Measurements from ENCODE around the gene ANXA6.

Gene ANXA6

GRCh38 chr5:151081431-151082281 lies 75.9 kb downstream of the ANXA6 start:
- no peak for DNase-seq (ENCODE audit: low read depth in 2 of 2)

DNA sequence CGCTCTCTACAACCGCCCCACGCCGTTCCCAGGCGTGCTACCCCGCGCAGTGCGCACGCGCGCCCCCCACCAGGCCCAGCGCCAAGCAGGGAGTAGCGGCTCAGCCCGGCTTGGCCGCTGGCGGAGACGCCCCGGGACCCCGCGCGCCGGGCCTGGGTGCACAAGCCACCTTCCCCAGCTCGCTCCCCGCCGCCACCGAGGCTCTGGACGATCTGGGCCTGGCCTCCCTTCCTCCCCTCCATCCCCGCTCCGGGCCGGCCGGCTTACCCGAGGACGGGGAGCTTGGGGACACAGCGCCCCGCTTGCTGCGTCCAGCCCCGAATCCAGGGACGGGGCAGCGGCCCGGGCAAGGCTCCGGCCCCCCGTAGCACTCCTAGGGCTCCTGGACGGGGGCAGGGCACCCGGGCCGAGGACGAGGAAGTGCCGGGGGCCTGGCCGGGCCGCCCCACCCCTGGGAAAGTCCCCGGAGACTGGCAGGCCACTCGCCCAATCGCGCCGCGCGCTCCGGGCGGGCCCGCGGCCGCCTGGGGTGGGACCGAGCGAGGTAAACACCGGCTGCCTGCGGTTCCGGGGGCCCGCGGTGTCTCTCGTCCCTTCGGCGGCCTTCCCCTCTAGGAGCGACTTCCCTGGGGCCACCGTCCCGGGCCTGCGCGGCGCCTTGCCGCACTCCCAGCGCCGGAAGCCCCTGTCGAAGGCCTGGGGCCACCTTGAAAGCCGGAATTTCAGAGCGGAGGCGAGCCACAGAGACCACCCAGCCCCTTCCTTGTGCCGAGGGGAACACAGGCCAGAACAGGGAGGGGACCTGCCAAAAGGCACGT lies 76.8 kb downstream of the ANXA6 start, which contains the start of gene TNIP1:
TNIP1 (minus strand) TSS at position 422 of the 818 bp plus-strand sequence. CDS start 15,939 bp downstream, outside the sequence.
- DNase-seq (ENCODE audit: low read depth in 2 of 2): peak; percentile 86 to 90

GRCh38 chr5:151079838-151080612 lies 77.6 kb downstream of the ANXA6 start:
- DNase-seq (ENCODE audit: low read depth in 2 of 2): peak in 1 of 2 experiments; percentile 47

GRCh38 chr5:151078490-151079262 lies 78.9 kb downstream of the ANXA6 start:
- DNase-seq (ENCODE audit: low read depth in 2 of 2): peak; percentile 54 to 70

DNA sequence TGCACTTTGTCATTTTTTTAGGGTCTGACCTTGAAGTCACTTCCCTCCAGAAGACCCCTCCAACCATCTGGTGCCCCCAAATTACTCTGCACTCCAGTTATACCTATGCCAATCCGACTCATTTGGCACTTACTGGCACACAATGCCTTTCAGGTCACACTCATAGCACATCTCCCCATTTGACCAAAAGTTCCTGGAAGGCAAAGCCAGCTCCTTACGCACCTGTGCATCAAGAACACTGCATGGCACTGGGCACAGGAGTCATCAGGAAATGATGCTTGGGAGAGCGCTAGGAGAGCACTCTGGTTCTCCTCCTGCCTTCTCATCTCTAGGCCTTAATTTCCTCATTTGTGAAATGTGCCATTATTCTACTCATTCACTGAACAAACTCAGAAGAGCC lies 79.6 kb downstream of the ANXA6 start:
- no peak for DNase-seq (ENCODE audit: low read depth in 2 of 2)

DNA sequence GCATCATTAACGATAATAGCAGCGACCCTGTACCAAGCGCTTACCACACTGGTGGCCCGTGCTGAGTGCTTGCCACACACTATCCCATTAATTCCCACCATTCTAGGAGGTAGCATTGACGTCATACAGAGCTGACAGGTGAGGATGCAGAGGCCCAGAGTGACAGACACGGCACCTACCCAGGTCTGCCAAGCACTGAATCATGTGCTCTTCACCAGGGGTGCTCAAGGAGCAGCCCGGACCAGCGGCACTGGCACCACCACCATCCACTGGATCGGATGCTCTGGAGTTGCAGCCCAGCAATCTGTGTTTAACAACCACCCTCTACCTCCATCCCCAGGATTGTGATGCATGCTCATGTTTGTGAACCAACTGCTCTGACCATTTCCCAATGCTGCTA lies 80.2 kb downstream of the ANXA6 start:
- DNase-seq (ENCODE audit: low read depth in 2 of 2): no peak

DNA sequence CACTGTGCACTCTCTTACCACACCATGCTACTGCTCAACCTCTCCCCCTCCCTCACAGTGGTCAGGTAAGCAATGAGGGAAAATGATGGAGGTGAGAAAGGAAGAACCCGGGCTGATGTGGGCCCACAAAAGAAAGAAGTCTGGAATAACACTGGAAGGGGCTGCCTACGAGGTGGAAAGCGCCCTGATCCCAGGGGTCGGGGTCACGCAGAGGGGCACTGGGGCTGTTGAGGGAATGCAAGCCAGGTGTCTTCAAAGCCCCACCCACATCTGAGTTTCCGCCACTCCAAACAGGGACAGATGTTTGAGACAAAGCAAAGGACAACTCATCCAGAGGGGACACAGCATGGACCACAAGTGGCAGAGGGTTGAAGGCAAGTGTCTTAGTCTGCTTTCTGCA lies 81.0 kb downstream of the ANXA6 start:
- DNase-seq (ENCODE audit: low read depth in 2 of 2): no peak

GRCh38 chr5:151075698-151076331 lies 81.8 kb downstream of the ANXA6 start:
- DNase-seq (ENCODE audit: low read depth in 2 of 2): no peak

GRCh38 chr5:151074557-151074956 lies 83.0 kb downstream of the ANXA6 start:
- DNase-seq (ENCODE audit: low read depth in 2 of 2): no peak

DNA sequence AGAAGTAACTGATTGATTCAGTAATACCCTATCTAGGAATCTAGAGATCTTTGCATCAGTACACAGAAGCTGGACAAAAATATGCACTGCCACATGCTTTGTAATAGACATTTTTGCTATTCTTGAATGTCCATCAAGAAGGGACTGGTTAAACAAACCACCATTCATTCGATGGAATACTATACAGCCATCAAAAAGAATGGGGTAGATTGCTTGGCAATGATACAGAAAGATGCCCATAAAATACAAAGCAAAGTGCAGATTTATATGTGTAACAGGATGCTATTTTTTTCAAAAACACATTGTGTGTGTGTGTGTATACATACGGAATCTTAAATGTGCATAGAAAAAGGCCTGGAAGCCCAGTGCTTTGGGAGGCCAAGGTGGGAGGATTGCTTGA lies 84.3 kb downstream of the ANXA6 start:
- DNase-seq (ENCODE audit: low read depth in 2 of 2): no peak

- DNase-seq (ENCODE audit: low read depth in 2 of 2): no peak
Observed at GRCh38 chr5:151072630-151073025, 85.0 kb downstream of the ANXA6 start.

DNA sequence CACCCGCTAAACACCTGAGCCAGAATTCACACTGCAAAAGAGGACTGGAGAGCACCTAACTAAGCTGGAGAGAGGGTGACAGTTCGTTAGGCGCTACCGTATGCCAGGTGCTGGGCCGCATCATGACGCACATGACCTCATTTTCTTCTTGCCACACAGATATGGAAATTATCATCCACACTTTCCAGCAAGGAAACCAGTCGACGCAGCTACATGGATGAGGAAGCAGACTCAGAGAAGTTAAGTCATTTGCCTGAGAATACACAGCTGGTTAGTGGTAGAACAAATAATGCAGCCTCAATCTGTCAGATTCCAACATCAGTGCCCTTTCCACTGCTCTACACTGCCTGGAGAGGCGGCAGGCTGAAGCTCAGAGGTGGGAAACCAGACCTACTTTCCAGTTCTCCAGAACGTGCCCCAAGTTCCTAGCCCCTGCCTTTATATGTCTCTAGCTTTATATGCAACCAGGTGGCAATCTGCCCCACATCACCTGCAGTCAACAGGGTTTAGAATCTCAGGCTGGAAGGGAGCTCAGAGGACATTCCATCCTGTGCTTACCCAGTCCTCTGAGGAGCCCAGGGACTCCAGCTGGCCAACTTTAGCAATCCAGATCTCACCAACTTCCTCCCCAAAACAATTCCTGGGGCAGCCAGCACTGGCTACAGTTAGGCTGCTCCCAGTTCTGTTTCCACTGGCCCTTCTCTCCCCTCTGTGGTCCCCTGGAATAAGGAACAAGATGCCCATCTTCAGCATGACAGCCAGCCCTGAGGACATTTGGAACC lies 85.5 kb downstream of the ANXA6 start:
- DNase-seq (ENCODE audit: low read depth in 2 of 2): no peak

DNA sequence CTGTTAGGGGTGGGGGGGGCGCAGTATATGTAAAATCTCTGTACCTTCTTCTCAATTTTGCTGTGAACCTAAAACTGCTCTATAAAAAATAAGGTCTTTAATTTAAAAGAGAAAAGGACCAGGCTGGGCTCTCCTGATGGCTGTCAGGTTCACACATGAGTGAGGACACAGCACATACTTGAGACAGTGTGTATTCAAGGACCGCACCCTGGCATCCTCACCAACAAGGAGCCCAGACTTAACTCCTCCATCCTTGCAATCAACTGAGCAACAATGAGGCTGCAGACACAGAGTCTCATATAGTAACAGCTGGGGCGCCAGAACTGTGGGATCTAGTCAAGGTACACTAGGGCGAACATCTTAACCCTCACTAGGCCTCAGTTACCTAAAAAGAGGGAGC lies 86.6 kb downstream of the ANXA6 start:
- DNase-seq (ENCODE audit: low read depth in 2 of 2): no peak

DNA sequence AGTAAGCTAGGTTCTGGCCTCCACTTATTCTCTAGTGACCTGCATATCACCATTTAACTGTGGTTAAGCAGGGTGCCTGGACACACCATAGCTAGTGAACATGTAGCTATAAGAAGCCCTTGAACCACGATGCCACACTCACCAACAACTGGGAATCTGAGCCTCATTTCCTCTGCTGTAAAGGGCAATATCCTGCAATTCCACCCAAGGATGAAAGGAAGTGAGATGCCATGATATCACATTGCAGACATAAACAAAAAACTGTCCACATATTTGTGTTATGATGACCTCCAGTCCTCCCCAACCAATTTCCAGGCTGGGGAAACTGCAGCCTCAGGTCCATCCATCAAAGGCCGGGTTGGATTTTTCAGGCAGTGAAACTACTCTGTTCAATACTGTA lies 87.1 kb downstream of the ANXA6 start:
- no peak for DNase-seq (ENCODE audit: low read depth in 2 of 2)

GRCh38 chr5:151068433-151069197 lies 89.0 kb downstream of the ANXA6 start:
- DNase-seq (ENCODE audit: low read depth in 2 of 2): peak; percentile 19 to 40

DNA sequence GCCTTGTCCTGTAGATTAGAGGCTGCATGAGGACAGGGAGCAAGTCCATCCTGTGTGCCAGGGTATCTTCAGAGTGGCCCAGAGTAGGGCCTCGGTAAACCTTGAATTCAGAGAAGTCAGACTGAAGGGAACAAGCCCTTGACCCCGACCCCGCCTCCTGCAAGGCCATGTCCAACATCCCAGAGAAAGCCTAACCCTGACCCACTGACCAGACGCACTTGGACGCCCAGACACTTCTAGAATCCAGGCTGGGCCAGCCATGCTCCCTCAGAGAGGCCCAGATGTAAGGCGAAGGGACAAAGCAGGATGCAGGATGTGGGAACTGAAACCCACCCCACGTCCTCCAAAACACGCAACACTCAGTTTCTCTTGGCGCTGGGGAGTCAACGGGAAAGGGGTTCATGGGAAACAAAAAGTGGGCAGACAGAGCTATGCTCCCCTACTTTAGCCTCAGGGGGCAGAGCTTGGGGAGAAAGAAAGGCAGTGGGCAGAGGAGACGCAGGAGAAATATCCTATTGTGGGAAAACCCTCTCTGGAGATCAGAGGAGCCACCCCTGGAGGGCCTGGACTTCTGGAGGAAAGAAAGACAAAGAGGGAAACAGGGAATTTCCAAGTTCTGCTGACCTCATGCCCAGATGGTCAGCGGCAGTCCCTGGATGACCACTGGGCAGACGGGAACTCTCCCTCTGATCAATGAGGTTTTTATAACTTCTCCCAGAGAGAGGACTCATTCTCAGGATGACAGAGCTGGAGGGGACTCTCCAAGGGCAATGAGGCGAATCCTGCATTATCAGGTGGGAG lies 89.7 kb downstream of the ANXA6 start:
- DNase-seq (ENCODE audit: low read depth in 2 of 2): no peak

DNA sequence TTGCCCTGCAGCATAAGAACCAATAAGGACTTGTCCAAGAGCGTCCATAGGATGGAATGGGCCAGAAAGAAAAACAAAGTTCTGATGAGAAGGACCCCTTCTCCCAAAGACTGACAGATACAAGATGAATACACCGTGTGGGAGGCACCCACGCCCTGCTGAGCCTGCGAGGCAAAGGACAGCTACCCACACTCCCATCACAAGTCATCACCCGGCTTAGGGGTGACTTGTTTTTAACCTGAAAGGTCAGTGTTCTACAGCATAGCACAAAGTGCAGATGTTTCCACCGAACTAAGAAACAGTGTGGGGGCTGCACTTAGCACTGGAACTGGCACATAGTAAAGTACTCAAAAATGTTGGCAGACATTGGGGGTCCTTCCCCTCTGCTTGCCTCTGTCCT lies 90.7 kb downstream of the ANXA6 start:
- DNase-seq (ENCODE audit: low read depth in 2 of 2): no peak

DNA sequence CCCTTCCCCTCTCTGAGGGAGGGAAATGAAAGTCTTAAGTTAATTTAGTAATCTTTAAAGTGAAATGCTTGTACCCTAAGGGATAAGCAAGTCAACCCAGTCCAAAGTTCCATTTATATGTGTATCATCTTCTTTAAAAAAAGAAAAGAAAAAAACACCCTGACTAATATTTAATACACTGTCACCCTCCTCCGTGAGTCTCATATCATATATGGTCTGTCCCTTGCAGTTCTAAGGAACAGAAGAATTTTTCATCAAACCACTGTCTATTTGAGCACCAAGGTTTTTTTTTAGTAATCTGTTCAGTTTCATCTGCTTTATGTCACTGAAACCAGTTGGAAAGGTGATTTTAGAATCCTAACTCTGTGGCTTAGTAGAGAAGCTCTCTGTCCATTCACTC lies 92.0 kb downstream of the ANXA6 start:
- DNase-seq (ENCODE audit: low read depth in 2 of 2): no peak
